Measurements from ENCODE around the gene MTUS2. TPM values are rescaled to one million over a fixed set of nuclear protein-coding genes. Genes with fewer than 3 reads are reported as not detected.

MTUS2 gene
- total RNA-seq, 1 donor from 2014 or later = 0.67 TPM

GRCh38 chr13:29537736-29538651 is 717.9 kb downstream of the MTUS2 start:
- no peak overlapping the region for H3K27ac Mint-ChIP-seq
- H2AFZ ChIP-seq (replicated peaks) = no peak overlapping the region
- H3K9me3 Mint-ChIP-seq = no peaks in the 10 kb centered on the region
- H3K79me2 ChIP-seq (ENCODE audit: low read depth) = peaks cover 14% of the 10 kb centered on the region
- peaks cover 24% of the 10 kb centered on the region for H3K36me3 Mint-ChIP-seq
- no peaks in the 10 kb centered on the region for H3F3A ChIP-seq (ENCODE audit: low read depth)
- H3K4me1 ChIP-seq = peaks cover 8% of the 10 kb centered on the region
- H3K4me3 Mint-ChIP-seq = no peak overlapping the region
- no peak overlapping the region for H3K27ac ChIP-seq
- no peaks in the 10 kb centered on the region for H4K20me1 ChIP-seq (ENCODE audit: low read depth)
- TF ChIP-seq EZH2 (IDR thresholded peaks at IDR 0.05) (no peak), EZH2phosphoT487 (IDR thresholded peaks at IDR 0.05) (no peak), CTCF (IDR thresholded peaks at IDR 0.05) (no peak)
- no peak overlapping the region for H3K4me2 ChIP-seq
- H3K27me3 Mint-ChIP-seq (ENCODE audit: insufficient read depth, low read depth) = peaks cover 2% of the 10 kb centered on the region
- no peak overlapping the region for H3K9ac ChIP-seq
- peaks cover 33% of the 10 kb centered on the region for H3K4me1 Mint-ChIP-seq
- no peak overlapping the region for H3K4me3 ChIP-seq
- H3K36me3 ChIP-seq = no peaks in the 10 kb centered on the region
- no peak for DNase-seq (ENCODE audit: low spot score)
- no peaks in the 10 kb centered on the region for H3K9me3 ChIP-seq (ENCODE audit: low read depth)
- H3K27me3 ChIP-seq = no peaks in the 10 kb centered on the region

GRCh38 chr13:29538652-29539040 is 718.5 kb downstream of the MTUS2 start:
- H3F3A ChIP-seq (ENCODE audit: low read depth) = no peaks in the 10 kb centered on the region
- H3K4me1 Mint-ChIP-seq = peaks cover 33% of the 10 kb centered on the region
- no peak overlapping the region for H3K4me3 ChIP-seq
- H3K36me3 Mint-ChIP-seq = peaks cover 23% of the 10 kb centered on the region
- peaks cover 2% of the 10 kb centered on the region for H3K27me3 Mint-ChIP-seq (ENCODE audit: insufficient read depth, low read depth)
- H3K79me2 ChIP-seq (ENCODE audit: low read depth) = peaks cover 14% of the 10 kb centered on the region
- no peak for DNase-seq (ENCODE audit: low spot score)
- no peak overlapping the region for H3K4me3 Mint-ChIP-seq
- H3K4me2 ChIP-seq = no peak overlapping the region
- peak overlapping the region; percentile 42 for H3K27ac Mint-ChIP-seq
- H3K4me1 ChIP-seq = peaks cover 8% of the 10 kb centered on the region
- no peak overlapping the region for H2AFZ ChIP-seq (replicated peaks)
- no peak overlapping the region for H3K27ac ChIP-seq
- no peaks in the 10 kb centered on the region for H3K27me3 ChIP-seq
- H3K9me3 ChIP-seq (ENCODE audit: low read depth) = no peaks in the 10 kb centered on the region
- no peaks in the 10 kb centered on the region for H3K36me3 ChIP-seq
- TF ChIP-seq CTCF (IDR thresholded peaks at IDR 0.05) (no peak), EZH2phosphoT487 (IDR thresholded peaks at IDR 0.05) (no peak), EZH2 (IDR thresholded peaks at IDR 0.05) (no peak)
- H3K9ac ChIP-seq = no peak overlapping the region
- no peaks in the 10 kb centered on the region for H3K9me3 Mint-ChIP-seq
- no peaks in the 10 kb centered on the region for H4K20me1 ChIP-seq (ENCODE audit: low read depth)

- Histone ChIP-seq H3K36me3 (no peaks in the 10 kb centered on the region), H3K4me1 (peaks cover 8% of the 10 kb centered on the region), H3F3A (ENCODE audit: low read depth) (no peaks in the 10 kb centered on the region), H3K4me2 (no peak overlapping the region), H3K9me3 (ENCODE audit: low read depth) (no peaks in the 10 kb centered on the region), H3K27me3 (no peaks in the 10 kb centered on the region), H3K4me3 (no peak overlapping the region), H3K79me2 (ENCODE audit: low read depth) (peaks cover 17% of the 10 kb centered on the region), H3K9ac (no peak overlapping the region), H2AFZ (replicated peaks) (no peak overlapping the region), H3K27ac (no peak overlapping the region), H4K20me1 (ENCODE audit: low read depth) (no peaks in the 10 kb centered on the region)
- H3K4me1 Mint-ChIP-seq = peaks cover 33% of the 10 kb centered on the region
- TF ChIP-seq EZH2 (IDR thresholded peaks at IDR 0.05) (no peak), EZH2phosphoT487 (IDR thresholded peaks at IDR 0.05) (no peak), CTCF (IDR thresholded peaks at IDR 0.05) (no peak)
- H3K9me3 Mint-ChIP-seq = no peaks in the 10 kb centered on the region
- no peak overlapping the region for H3K4me3 Mint-ChIP-seq
- peaks cover 2% of the 10 kb centered on the region for H3K27me3 Mint-ChIP-seq (ENCODE audit: insufficient read depth, low read depth)
- H3K36me3 Mint-ChIP-seq = peaks cover 23% of the 10 kb centered on the region
- DNase-seq (ENCODE audit: low spot score) = no peak
- no peak overlapping the region for H3K27ac Mint-ChIP-seq
These were observed 719.7 kb downstream of the MTUS2 start for GRCh38 chr13:29539856-29540255.

Data from neural progenitor cell (in vitro differentiated cells).